ENCODE results near the gene WFDC2. TPM values are rescaled to one million over a fixed set of nuclear protein-coding genes. Genes with fewer than 3 reads are reported as not detected.

Gene WFDC2
- total and polyA plus RNA-seq, 2 of the 8 experiments (the other 6 are each of a cell fraction or from before 2014, with no cell fraction given), result 77.9 to 137 TPM

DNA sequence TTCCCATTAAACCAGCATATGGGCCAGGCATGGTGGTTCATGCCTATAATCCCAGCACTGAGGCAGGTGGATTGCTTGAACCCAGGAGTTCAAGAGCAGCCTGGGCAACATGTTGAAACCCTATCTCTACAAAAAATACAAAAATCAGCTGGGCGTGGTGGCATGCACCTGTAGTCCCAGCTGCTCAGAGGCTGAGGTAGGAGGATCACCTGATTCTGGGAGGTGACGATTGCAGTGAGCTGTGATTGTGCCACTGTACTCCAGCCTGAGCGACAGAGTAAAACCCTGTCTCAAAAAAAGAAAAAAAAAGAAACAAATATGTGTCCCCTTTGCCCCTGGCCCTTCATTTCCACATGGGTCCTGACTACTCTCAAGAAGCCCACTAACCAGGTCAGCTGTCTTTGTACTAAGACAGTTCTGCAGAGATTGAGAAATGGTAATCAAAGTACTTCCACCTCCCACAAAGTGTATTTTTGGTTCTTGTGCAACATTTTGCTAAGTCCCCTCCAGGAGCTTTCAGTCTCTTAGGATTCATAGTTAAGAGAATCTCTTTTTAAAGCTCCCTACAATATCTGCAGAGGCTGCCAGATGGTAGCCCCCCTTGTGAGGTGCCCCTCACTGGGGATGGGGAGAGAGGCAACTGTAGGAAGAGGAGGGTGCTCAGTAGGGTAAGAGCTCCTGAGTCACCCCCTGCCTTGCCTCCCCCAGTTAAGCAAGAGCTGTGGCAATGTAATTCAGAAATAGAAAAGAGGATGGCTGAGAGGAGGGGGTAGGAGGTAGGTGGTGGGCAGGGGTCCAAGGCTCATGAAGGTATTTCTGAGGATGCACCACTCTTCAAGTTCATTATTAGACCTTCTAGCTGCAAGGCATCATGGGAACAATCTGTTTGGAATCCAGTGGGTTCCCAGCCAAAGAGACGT lies 16.5 kb upstream of the WFDC2 start:
- no peak overlapping the region for H3K27ac ChIP-seq (ENCODE audit: low read depth, low read length)
- no peak overlapping the region for H3K4me2 ChIP-seq (ENCODE audit: insufficient read depth in 1 of 2, low read depth in 2 of 2, low read length in 2 of 2)
- H2BK15ac ChIP-seq (ENCODE audit: low read length), result no peak overlapping the region
- no peak overlapping the region for H2BK5ac ChIP-seq (ENCODE audit: low read depth, low read length)
- TF ChIP-seq POLR2A (IDR thresholded peaks at IDR 0.05; ENCODE audit: control extremely low read depth in 1 of 2, low read depth in 2 of 2, low read length in 2 of 2), result no peak
- TF ChIP-seq TBP (IDR thresholded peaks at IDR 0.05; ENCODE audit: low read depth, low read length), result no peak
- no peak for TF ChIP-seq TCF12 (IDR thresholded peaks at IDR 0.05; ENCODE audit: low read depth, low read length)
- TF ChIP-seq TAF7 (optimal IDR thresholded peaks at IDR 0.05; ENCODE audit: borderline replicate concordance, low read depth, low read length), result no peak
- TF ChIP-seq GTF2F1 (IDR thresholded peaks at IDR 0.05; ENCODE audit: borderline replicate concordance, low read depth, low read length), result no peak
- no peak for TF ChIP-seq ASH2L (IDR thresholded peaks at IDR 0.05; ENCODE audit: low read length)
- no peak for FAIRE-seq
- no peak overlapping the region for H3K4me3 ChIP-seq (ENCODE audit: extremely low read depth in 1 of 4, insufficient read depth in 2 of 4, low read depth in 3 of 4, low read length in 4 of 4)
- CTCF ChIA-PET (ENCODE audit: partially characterized antibody), result interaction anchor here (0.7 to 18.5 kb wide), 22 partner anchors 3 to 373 kb away, joined by 3 to 317 read pairs (median 6); partner anchors contain the start of genes SYS1, WFDC10A and WFDC2
- no peak overlapping the region for H2BK120ac ChIP-seq (replicated peaks; ENCODE audit: low read depth, low read length)
- no peak overlapping the region for H3K9ac ChIP-seq (replicated peaks in 1 of 4; ENCODE audit: extremely low read depth in 1 of 4, low read depth in 3 of 4, low read length in 3 of 4)
- no peaks in the 10 kb centered on the region; a peak in 1 of 7 replicates for H3K4me1 ChIP-seq (replicated peaks in 1 of 4; ENCODE audit: control insufficient read depth in 3 of 4, insufficient read depth in 4 of 4, low read length in 3 of 4)
- H2AFZ ChIP-seq (ENCODE audit: low read length), result no peak overlapping the region
- 82% methylated on average over 4 of the region's 4 CpGs; no CpG with 5 or more reads in 1 of the 2 experiments for WGBS, 2 experiments (ENCODE audit: extremely low coverage in 1 of 2, insufficient coverage in 1 of 2, insufficient read length in 1 of 2, insufficient replicate concordance in 2 of 2, low coverage in 1 of 2, low lambda C conversion rate in 2 of 2, missing lambda C conversion rate in 1 of 2)
- H3K79me1 ChIP-seq (ENCODE audit: low read depth, low read length), result no peaks in the 10 kb centered on the region
- H4K8ac ChIP-seq (ENCODE audit: extremely low read depth, insufficient read depth, low read length), result no peak overlapping the region
- no peak overlapping the region for H3K4ac ChIP-seq (replicated peaks; ENCODE audit: insufficient read length, low read depth, low read length)
- H3K27me3 ChIP-seq (replicated peaks in 1 of 4; ENCODE audit: control insufficient read depth in 3 of 4, extremely low read depth in 1 of 4, insufficient read depth in 3 of 4, low read length in 3 of 4), result no peaks in the 10 kb centered on the region
- H3K36me3 ChIP-seq (ENCODE audit: control insufficient read depth in 2 of 4, insufficient read depth in 4 of 4, low read length in 3 of 4), result no peaks in the 10 kb centered on the region
- H3K18ac ChIP-seq (ENCODE audit: extremely low read depth, low read length), result no peak overlapping the region
- no peaks in the 10 kb centered on the region for H4K20me1 ChIP-seq (replicated peaks in 1 of 2; ENCODE audit: control insufficient read depth in 1 of 2, insufficient read depth in 2 of 2, low read length in 2 of 2)
- H3K14ac ChIP-seq (ENCODE audit: insufficient read length), result no peak overlapping the region
- no peak overlapping the region for H4K91ac ChIP-seq (replicated peaks; ENCODE audit: insufficient read length, low read length)
- H3K23me2 ChIP-seq (ENCODE audit: low read depth, low read length), result no peaks in the 10 kb centered on the region
- no peak overlapping the region for H2BK20ac ChIP-seq (ENCODE audit: low read length)
- H4K5ac ChIP-seq (ENCODE audit: insufficient read length, low read depth, low read length), result no peak overlapping the region
- H2AK5ac ChIP-seq (ENCODE audit: low read depth, low read length), result no peak overlapping the region; the same call in 1 of the 2 replicates
- POLR2A ChIA-PET (ENCODE audit: partially characterized antibody), result interaction anchor here (0.8 to 2.9 kb wide), 5 partner anchors 15 to 90 kb away, joined by 3 to 9 read pairs (median 4); partner anchors contain the start of genes SYS1 and WFDC2
- H3K56ac ChIP-seq (replicated peaks; ENCODE audit: insufficient read length, low read depth, low read length), result no peak overlapping the region
- no peak overlapping the region for H2BK12ac ChIP-seq (ENCODE audit: low read depth, low read length)
- H3K23ac ChIP-seq (ENCODE audit: insufficient read length), result no peak overlapping the region
- no peaks in the 10 kb centered on the region for H3K79me2 ChIP-seq (ENCODE audit: control insufficient read depth in 1 of 2, insufficient read depth in 2 of 2, low read length in 2 of 2)
- DNase-seq (ENCODE audit: low read depth in 1 of 2, low spot score in 2 of 2), result no peak
- H3K9me3 ChIP-seq (ENCODE audit: insufficient read depth in 2 of 2, low read depth in 1 of 2, low read length in 1 of 2), result no peaks in the 10 kb centered on the region

All from H1 (cell line).